Osteoblast (primary cell): Measurements from ENCODE around the gene SPAM1. TPM values are rescaled to one million over a fixed set of nuclear protein-coding genes. Genes with fewer than 3 reads are reported as not detected.

ENCODE experiments used
- DNase-seq: peaks from one replicate; pipeline ENCODE4 v3.0.0; 2011; ENCODE audit warnings: low spot score, mixed read lengths; ENCODE audit not compliant: insufficient read length; ENCODE audit errors: missing footprints
- H2AFZ ChIP-seq: 2 replicates; pipeline ENCODE4 v1.6.0; 2011; ENCODE audit warnings: mild to moderate bottlenecking, low read length
- H3K27ac ChIP-seq: 2 replicates; pipeline ENCODE4 v1.5.1; 2011; ENCODE audit warnings: mild to moderate bottlenecking, low read depth, low read length, moderate library complexity
- H3K27me3 ChIP-seq: 2 replicates; pipeline ENCODE4 v1.6.0; 2012; ENCODE audit warnings: mild to moderate bottlenecking, control low read depth, inconsistent platforms, low read length, moderate library complexity; ENCODE audit not compliant: insufficient read depth
- H3K36me3 ChIP-seq: 2 replicates; pipeline ENCODE4 v1.5.1; 2011; ENCODE audit warnings: mild to moderate bottlenecking, low read length, control low read depth, moderate library complexity; ENCODE audit not compliant: insufficient read depth
- H3K4me1 ChIP-seq: 2 replicates; pipeline ENCODE4 v1.5.1; 2011; ENCODE audit warnings: mild to moderate bottlenecking, low read length, control low read depth, moderate library complexity; ENCODE audit not compliant: insufficient read depth
- H3K4me2 ChIP-seq: 2 replicates; pipeline ENCODE4 v1.6.0; 2011; ENCODE audit warnings: mild to moderate bottlenecking, low read length; ENCODE audit not compliant: insufficient read depth
- H3K4me3 ChIP-seq: fragments of 200-600 bp; sonication (generic); 3 replicates; pipeline ENCODE4 v1.5.1; 2012; ENCODE audit warnings: mild to moderate bottlenecking, low read length, inconsistent platforms; ENCODE audit not compliant: insufficient read depth
- H3K79me2 ChIP-seq: 2 replicates; pipeline ENCODE4 v1.6.0; 2012; ENCODE audit warnings: mild to moderate bottlenecking, low read length, control low read depth, inconsistent platforms; ENCODE audit not compliant: insufficient read depth
- H3K9me3 ChIP-seq: 2 replicates; pipeline ENCODE4 v1.5.1; 2011; ENCODE audit warnings: low read depth, low read length, control low read depth
- H4K20me1 ChIP-seq: 2 replicates; pipeline ENCODE4 v1.6.0; 2012; ENCODE audit warnings: mild to moderate bottlenecking, low read length, control low read depth; ENCODE audit not compliant: insufficient read depth
- total RNA-seq: library from RNA; depleted of rRNA; stranded (reverse); fragments of >200 nt; gene quantifications from 2 replicates; pipeline ENCODE4 v1.2.3, GENCODE V29; 2012
- TF ChIP-seq, protein P1 (sequence below): IDR thresholded peaks from 2 replicates; pipeline ENCODE4 v1.5.1; 2011; ENCODE audit warnings: mild to moderate bottlenecking, low read depth, low read length, moderate library complexity; ENCODE audit errors: extremely low read depth

Gene SPAM1
- total RNA-seq, 1 donor: not detected

- H3K79me2 ChIP-seq: no peaks in the 10 kb centered on the region
- DNase-seq: no peak
- no peak overlapping the region for H2AFZ ChIP-seq
- no peak overlapping the region for H3K4me2 ChIP-seq
- no peaks in the 10 kb centered on the region for H3K27me3 ChIP-seq
- no peak overlapping the region for H3K27ac ChIP-seq
- no peaks in the 10 kb centered on the region for H3K36me3 ChIP-seq
- H3K4me3 ChIP-seq: no peak overlapping the region
- no peaks in the 10 kb centered on the region for H3K9me3 ChIP-seq
- TF ChIP-seq, protein P1, sequence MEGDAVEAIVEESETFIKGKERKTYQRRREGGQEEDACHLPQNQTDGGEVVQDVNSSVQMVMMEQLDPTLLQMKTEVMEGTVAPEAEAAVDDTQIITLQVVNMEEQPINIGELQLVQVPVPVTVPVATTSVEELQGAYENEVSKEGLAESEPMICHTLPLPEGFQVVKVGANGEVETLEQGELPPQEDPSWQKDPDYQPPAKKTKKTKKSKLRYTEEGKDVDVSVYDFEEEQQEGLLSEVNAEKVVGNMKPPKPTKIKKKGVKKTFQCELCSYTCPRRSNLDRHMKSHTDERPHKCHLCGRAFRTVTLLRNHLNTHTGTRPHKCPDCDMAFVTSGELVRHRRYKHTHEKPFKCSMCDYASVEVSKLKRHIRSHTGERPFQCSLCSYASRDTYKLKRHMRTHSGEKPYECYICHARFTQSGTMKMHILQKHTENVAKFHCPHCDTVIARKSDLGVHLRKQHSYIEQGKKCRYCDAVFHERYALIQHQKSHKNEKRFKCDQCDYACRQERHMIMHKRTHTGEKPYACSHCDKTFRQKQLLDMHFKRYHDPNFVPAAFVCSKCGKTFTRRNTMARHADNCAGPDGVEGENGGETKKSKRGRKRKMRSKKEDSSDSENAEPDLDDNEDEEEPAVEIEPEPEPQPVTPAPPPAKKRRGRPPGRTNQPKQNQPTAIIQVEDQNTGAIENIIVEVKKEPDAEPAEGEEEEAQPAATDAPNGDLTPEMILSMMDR: no peak
- H4K20me1 ChIP-seq: no peaks in the 10 kb centered on the region
- no peaks in the 10 kb centered on the region for H3K4me1 ChIP-seq
Measured at GRCh38 chr7:123905714-123906113, 19.3 kb upstream of the SPAM1 start.

- no peak overlapping the region for H2AFZ ChIP-seq
Measured at GRCh38 chr7:123916240-123916724, 8.8 kb upstream of the SPAM1 start.

DNA sequence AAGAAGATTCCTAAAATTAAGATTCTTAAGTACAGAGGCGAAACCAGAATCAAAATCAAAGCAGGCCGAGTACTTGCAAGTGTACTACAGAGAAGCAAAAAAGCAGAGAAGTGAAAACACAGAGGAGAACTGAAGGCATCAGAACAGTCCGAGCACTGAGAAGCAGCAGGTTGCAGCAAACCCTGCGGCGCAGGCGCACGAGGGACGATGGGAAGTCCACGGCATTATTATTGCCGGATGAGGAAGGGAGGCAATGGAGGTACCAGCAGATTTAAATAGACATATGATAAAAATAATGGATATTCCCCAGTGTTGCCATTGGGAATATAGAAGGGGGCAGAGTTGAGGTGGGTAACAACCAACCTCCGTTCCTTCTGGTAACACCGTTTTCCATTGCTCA lies 7.2 kb upstream of the SPAM1 start:
- H4K20me1 ChIP-seq: no peaks in the 10 kb centered on the region
- TF ChIP-seq, protein P1: no peak
- no peak overlapping the region for H3K27ac ChIP-seq
- DNase-seq: no peak
- H3K79me2 ChIP-seq: no peaks in the 10 kb centered on the region
- H2AFZ ChIP-seq: no peak overlapping the region
- no peaks in the 10 kb centered on the region for H3K9me3 ChIP-seq
- no peaks in the 10 kb centered on the region for H3K4me1 ChIP-seq
- no peak overlapping the region for H3K4me2 ChIP-seq
- no peaks in the 10 kb centered on the region for H3K36me3 ChIP-seq
- no peaks in the 10 kb centered on the region for H3K27me3 ChIP-seq
- no peak overlapping the region for H3K4me3 ChIP-seq

More at GRCh38 chr7:123916240-123916724, 8.8 kb upstream of the SPAM1 start:
- DNase-seq: no peak
- no peaks in the 10 kb centered on the region for H4K20me1 ChIP-seq
- H3K4me3 ChIP-seq: no peak overlapping the region
- H3K4me2 ChIP-seq: no peak overlapping the region
- H3K79me2 ChIP-seq: no peaks in the 10 kb centered on the region
- TF ChIP-seq, protein P1: no peak
- no peaks in the 10 kb centered on the region for H3K27me3 ChIP-seq
- H3K27ac ChIP-seq: no peak overlapping the region
- no peaks in the 10 kb centered on the region for H3K4me1 ChIP-seq
- H3K9me3 ChIP-seq: no peaks in the 10 kb centered on the region
- H3K36me3 ChIP-seq: no peaks in the 10 kb centered on the region

- Histone ChIP-seq H3K79me2 (no peaks in the 10 kb centered on the region), H3K4me1 (no peaks in the 10 kb centered on the region), H3K9me3 (no peaks in the 10 kb centered on the region), H4K20me1 (no peaks in the 10 kb centered on the region), H3K4me2 (no peak overlapping the region), H3K27me3 (no peaks in the 10 kb centered on the region), H3K4me3 (no peak overlapping the region), H2AFZ (no peak overlapping the region), H3K36me3 (no peaks in the 10 kb centered on the region), H3K27ac (no peak overlapping the region)
- TF ChIP-seq, protein P1: no peak
- DNase-seq: no peak
Measured at GRCh38 chr7:123918309-123918708, 6.7 kb upstream of the SPAM1 start.
